Measurements from ENCODE around the gene COLQ. TPM values are rescaled to one million over a fixed set of nuclear protein-coding genes. Genes with fewer than 3 reads are reported as not detected.

The COLQ gene
- total and polyA plus RNA-seq, 4 donors, result 0.27 to 2.6 (median 0.67) TPM

- Histone ChIP-seq H3K27me3 (ENCODE audit: control insufficient read depth in 4 of 4, insufficient read depth in 4 of 4, low read length in 3 of 4) (no peaks in the 10 kb centered on the region), H3K36me3 (ENCODE audit: control insufficient read depth in 4 of 4, insufficient read depth in 3 of 4, low read depth in 1 of 4, low read length in 3 of 4) (no peaks in the 10 kb centered on the region), H3K4me1 (ENCODE audit: control insufficient read depth in 4 of 4, insufficient read depth in 4 of 4, low read length in 3 of 4) (peaks cover 0 to 9% (median 3%) of the 10 kb centered on the region in 4 donors), H3K4me3 (ENCODE audit: low read depth in 1 of 3, low read length in 3 of 3) (no peak overlapping the region), H3K27ac (ENCODE audit: low read depth in 1 of 2, low read length in 2 of 2) (no peak overlapping the region), H3K9ac (ENCODE audit: low read depth in 1 of 2, low read length in 2 of 2) (no peak overlapping the region), H3K9me3 (ENCODE audit: control insufficient read depth in 4 of 4, low read length in 3 of 4) (no peaks in the 10 kb centered on the region)
- no peak for DNase-seq (ENCODE audit: low spot score)
- TF ChIP-seq SP1 (IDR thresholded peaks at IDR 0.05) (no peak), GABPA (IDR thresholded peaks at IDR 0.05 in 1 of 2, conservative IDR thresholded peaks at IDR 0.05 in 1 of 2) (no peak), ZBTB33 (IDR thresholded peaks at IDR 0.05) (no peak), TAF1 (conservative IDR thresholded peaks at IDR 0.05) (no peak), FOXA1 (IDR thresholded peaks at IDR 0.05) (no peak), NR2F2 (IDR thresholded peaks at IDR 0.05) (no peak), HNF4G (IDR thresholded peaks at IDR 0.05) (no peak), YY1 (IDR thresholded peaks at IDR 0.05) (no peak), CTCF (IDR thresholded peaks at IDR 0.05; ENCODE audit: low read depth, low read length, missing input control) (no peak), REST (IDR thresholded peaks at IDR 0.05) (no peak), EGR1 (IDR thresholded peaks at IDR 0.05; ENCODE audit: low read depth in 2 of 2) (no peak), RXRA (IDR thresholded peaks at IDR 0.05) (no peak), MAX (IDR thresholded peaks at IDR 0.05) (no peak), ATF3 (IDR thresholded peaks at IDR 0.05) (no peak)
- 60% methylated on average over 2 of the region's 2 CpGs for WGBS
These were observed 31.3 kb downstream of the COLQ start for GRCh38 chr3:15490158-15490557.

GRCh38 chr3:15488002-15488401 is 33.5 kb downstream of the COLQ start:
- H3K36me3 ChIP-seq (ENCODE audit: control insufficient read depth in 4 of 4, insufficient read depth in 3 of 4, low read depth in 1 of 4, low read length in 3 of 4), result no peaks in the 10 kb centered on the region
- no peak for TF ChIP-seq NR2F2 (IDR thresholded peaks at IDR 0.05)
- no peak for TF ChIP-seq YY1 (IDR thresholded peaks at IDR 0.05)
- TF ChIP-seq TAF1 (conservative IDR thresholded peaks at IDR 0.05), result no peak
- no peak for TF ChIP-seq GABPA (IDR thresholded peaks at IDR 0.05 in 1 of 2, conservative IDR thresholded peaks at IDR 0.05 in 1 of 2)
- TF ChIP-seq ZBTB33 (IDR thresholded peaks at IDR 0.05), result no peak
- no peak for TF ChIP-seq HNF4A (conservative IDR thresholded peaks at IDR 0.05)
- TF ChIP-seq SP1 (IDR thresholded peaks at IDR 0.05), result no peak
- TF ChIP-seq ATF3 (IDR thresholded peaks at IDR 0.05), result no peak
- TF ChIP-seq MAX (IDR thresholded peaks at IDR 0.05), result no peak
- H3K27ac ChIP-seq (ENCODE audit: low read depth in 1 of 2, low read length in 2 of 2), result no peak overlapping the region
- no peak overlapping the region for H3K9ac ChIP-seq (ENCODE audit: low read depth in 1 of 2, low read length in 2 of 2)
- no peak overlapping the region for H3K4me3 ChIP-seq (ENCODE audit: low read depth in 1 of 3, low read length in 3 of 3)
- no peaks in the 10 kb centered on the region for H3K9me3 ChIP-seq (ENCODE audit: control insufficient read depth in 4 of 4, low read length in 3 of 4)
- DNase-seq (ENCODE audit: low spot score), result no peak
- no peaks in the 10 kb centered on the region for H3K27me3 ChIP-seq (ENCODE audit: control insufficient read depth in 4 of 4, insufficient read depth in 4 of 4, low read length in 3 of 4)
- 95% methylated on average over 9 of the region's 9 CpGs for WGBS
- peaks cover 0 to 9% (median 3%) of the 10 kb centered on the region in 4 donors for H3K4me1 ChIP-seq (ENCODE audit: control insufficient read depth in 4 of 4, insufficient read depth in 4 of 4, low read length in 3 of 4)
